ENCODE results near the gene DHRS3. TPM values are rescaled to one million over a fixed set of nuclear protein-coding genes. Genes with fewer than 3 reads are reported as not detected.

Gene DHRS3
- total RNA-seq, 4 donors from 2014 or later = 180 to 449 (median 358) TPM

GRCh38 chr1:12578860-12579422, 39.1 kb downstream of the DHRS3 start:
- WGBS, 2 donors = 79 to 89% methylated on average over 14 to 17 of the region's 19 CpGs
- no peak for TF ChIP-seq EP300 (IDR thresholded peaks at IDR 0.05)
- no peak for TF ChIP-seq CTCF (IDR thresholded peaks at IDR 0.05)
- no peak for TF ChIP-seq POLR2A (IDR thresholded peaks at IDR 0.05)
- peaks cover 0 to 88% (median 8%) of the 10 kb centered on the region in 3 donors for H3K36me3 ChIP-seq

DNA sequence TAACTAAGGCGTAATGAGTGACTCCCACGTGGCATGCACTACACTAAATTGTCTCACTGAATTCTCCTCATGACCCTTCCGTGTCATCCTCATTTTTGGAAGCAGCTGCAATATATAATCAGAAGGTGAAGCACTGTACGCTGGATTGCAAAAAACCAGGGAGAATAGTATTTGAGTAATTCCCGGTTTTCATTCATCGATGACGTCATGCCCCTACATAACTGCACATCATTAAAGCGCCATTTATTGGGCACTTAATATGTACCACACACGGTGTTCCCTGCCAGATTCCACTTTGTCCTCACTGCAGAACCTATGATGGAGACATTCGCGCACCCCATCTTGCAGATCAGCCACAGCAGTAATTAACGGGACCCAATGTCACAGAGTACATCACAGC, 41.0 kb downstream of the DHRS3 start:
- H3K4me1 ChIP-seq = peaks cover 0 to 32% (median 8%) of the 10 kb centered on the region in 4 donors
- WGBS, 2 donors = 82 to 83% methylated on average over 12 of the region's 12 CpGs
- DNase-seq (ENCODE audit: low spot score in 2 of 2) = no peak
- H3K36me3 ChIP-seq = peaks cover 0 to 94% (median 8%) of the 10 kb centered on the region in 3 donors
- H3K9me3 ChIP-seq = no peaks in the 10 kb centered on the region
- H3K27me3 ChIP-seq = no peaks in the 10 kb centered on the region
- TF ChIP-seq EP300 (IDR thresholded peaks at IDR 0.05) = no peak
- no peak for TF ChIP-seq CTCF (IDR thresholded peaks at IDR 0.05)
- TF ChIP-seq POLR2A (IDR thresholded peaks at IDR 0.05) = no peak
- H3K27ac ChIP-seq = no peak overlapping the region
- no peak overlapping the region for H3K4me3 ChIP-seq

More at GRCh38 chr1:12578860-12579422, 39.1 kb downstream of the DHRS3 start:
- Histone ChIP-seq H3K27ac (peak overlapping the region in 2 of 4 donors; percentile 68 to 74), H3K4me1 (peaks cover 0 to 36% (median 5%) of the 10 kb centered on the region in 4 donors), H3K9me3 (no peaks in the 10 kb centered on the region), H3K27me3 (no peaks in the 10 kb centered on the region), H3K4me3 (no peak overlapping the region)
- DNase-seq (ENCODE audit: low spot score in 2 of 2) = no peak

DNA sequence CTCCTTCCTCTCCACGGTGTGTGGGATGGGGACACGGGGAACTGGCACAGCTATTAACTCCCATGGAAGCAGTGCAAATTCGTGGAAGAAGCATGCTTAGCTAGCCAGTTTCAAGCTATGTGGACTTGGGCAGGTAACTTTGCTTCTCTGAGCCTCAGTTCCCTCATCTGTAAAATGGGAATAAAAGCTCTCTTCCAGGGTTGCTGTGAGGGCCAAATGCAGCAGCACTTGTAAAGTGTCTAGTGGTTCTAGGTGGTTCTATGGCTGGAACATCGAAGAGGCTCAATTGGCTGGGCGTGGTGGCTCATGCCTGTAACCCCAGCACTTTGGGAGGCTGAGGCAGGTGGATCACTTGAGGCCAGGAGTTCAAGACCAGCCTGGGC, 43.3 kb downstream of the DHRS3 start:
- Histone ChIP-seq H3K27ac (peak overlapping the region in 2 of 4 donors; percentile 15 to 72), H3K4me1 (peaks cover 0 to 12% (median 3%) of the 10 kb centered on the region in 4 donors), H3K36me3 (peaks cover 0 to 100% (median 15%) of the 10 kb centered on the region in 3 donors), H3K9me3 (no peaks in the 10 kb centered on the region), H3K27me3 (no peaks in the 10 kb centered on the region), H3K4me3 (no peak overlapping the region)
- no peak for TF ChIP-seq POLR2A (IDR thresholded peaks at IDR 0.05)
- TF ChIP-seq CTCF (IDR thresholded peaks at IDR 0.05) = no peak
- no peak for TF ChIP-seq EP300 (IDR thresholded peaks at IDR 0.05)
- no peak for DNase-seq (ENCODE audit: low spot score in 2 of 2)
- 93 to 95% methylated on average over 4 to 5 of the region's 5 CpGs for WGBS, 2 donors

- H3K4me1 ChIP-seq = peaks cover 0 to 14% (median 3%) of the 10 kb centered on the region in 4 donors
- H3K27ac ChIP-seq = peak overlapping the region in 3 of 4 donors; percentile 43 to 72 (median 69)
- DNase-seq (ENCODE audit: low spot score in 2 of 2) = no peak
- H3K9me3 ChIP-seq = no peaks in the 10 kb centered on the region
- TF ChIP-seq EP300 (IDR thresholded peaks at IDR 0.05) (no peak), CTCF (IDR thresholded peaks at IDR 0.05) (no peak), POLR2A (IDR thresholded peaks at IDR 0.05) (no peak)
- H3K36me3 ChIP-seq = peaks cover under 1 to 100% (median 15%) of the 10 kb centered on the region in 3 donors
- H3K27me3 ChIP-seq = no peaks in the 10 kb centered on the region
- WGBS, 2 donors = 75 to 77% methylated on average over 9 of the region's 9 CpGs
- no peak overlapping the region for H3K4me3 ChIP-seq
Measured at GRCh38 chr1:12573015-12573825, 44.8 kb downstream of the DHRS3 start.

DNA sequence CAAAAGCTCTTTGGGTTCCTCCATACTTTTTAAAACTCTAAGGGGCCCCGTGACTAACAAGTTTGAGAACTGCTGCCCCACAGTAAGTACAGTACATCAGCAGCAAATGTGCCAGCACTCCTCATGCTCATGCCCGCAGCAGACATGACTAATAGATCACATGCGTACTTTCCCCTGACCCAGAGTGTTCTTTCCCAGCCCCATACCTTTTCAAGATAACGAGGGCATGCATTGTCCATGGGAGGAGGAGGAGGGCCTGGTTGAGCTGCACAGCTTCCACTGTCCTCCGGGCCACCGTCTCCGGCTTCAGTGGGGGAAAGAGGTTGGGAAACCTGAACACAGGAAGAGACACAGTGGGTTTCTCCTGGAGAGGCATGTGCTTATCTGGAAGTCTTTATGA, 45.5 kb downstream of the DHRS3 start:
- no peak overlapping the region for H3K4me3 ChIP-seq
- peaks cover 2 to 100% (median 15%) of the 10 kb centered on the region in 3 donors for H3K36me3 ChIP-seq
- TF ChIP-seq CTCF (IDR thresholded peaks at IDR 0.05) (no peak), POLR2A (IDR thresholded peaks at IDR 0.05) (no peak), EP300 (IDR thresholded peaks at IDR 0.05) (no peak)
- no peaks in the 10 kb centered on the region for H3K9me3 ChIP-seq
- H3K27me3 ChIP-seq = no peaks in the 10 kb centered on the region
- WGBS, 2 donors = 88 to 90% methylated on average over 7 of the region's 7 CpGs
- no peak for DNase-seq (ENCODE audit: low spot score in 2 of 2)
- H3K27ac ChIP-seq = peak overlapping the region in 3 of 4 donors; percentile 43 to 72 (median 69)
- H3K4me1 ChIP-seq = peaks cover 0 to 21% (median 3%) of the 10 kb centered on the region in 4 donors
